HG02943 (cell line): ENCODE results near the gene ARV1.
"Not testable (repeated sequence)": the region's sequence is repeated elsewhere in the genome, so short reads cannot be mapped to it uniquely, and the experiment has no call there.

ENCODE experiments used
- ATAC-seq: cut with Tn5 transposase; IDR thresholded peaks from one replicate; pipeline ENCODE4 v1.9.1; 2021; ENCODE audit warnings: mild to moderate bottlenecking, low read depth, moderate library complexity; ENCODE audit not compliant: unreplicated experiment

The ARV1 gene

GRCh38 chr1:231040019-231040799, 61.3 kb downstream of the ARV1 start, which contains the start of gene FAM89A:
TSS of gene FAM89A (minus strand) at chr1:231040254. CDS start at chr1:231040211, 43 bp downstream.
- ATAC-seq: no peak

DNA sequence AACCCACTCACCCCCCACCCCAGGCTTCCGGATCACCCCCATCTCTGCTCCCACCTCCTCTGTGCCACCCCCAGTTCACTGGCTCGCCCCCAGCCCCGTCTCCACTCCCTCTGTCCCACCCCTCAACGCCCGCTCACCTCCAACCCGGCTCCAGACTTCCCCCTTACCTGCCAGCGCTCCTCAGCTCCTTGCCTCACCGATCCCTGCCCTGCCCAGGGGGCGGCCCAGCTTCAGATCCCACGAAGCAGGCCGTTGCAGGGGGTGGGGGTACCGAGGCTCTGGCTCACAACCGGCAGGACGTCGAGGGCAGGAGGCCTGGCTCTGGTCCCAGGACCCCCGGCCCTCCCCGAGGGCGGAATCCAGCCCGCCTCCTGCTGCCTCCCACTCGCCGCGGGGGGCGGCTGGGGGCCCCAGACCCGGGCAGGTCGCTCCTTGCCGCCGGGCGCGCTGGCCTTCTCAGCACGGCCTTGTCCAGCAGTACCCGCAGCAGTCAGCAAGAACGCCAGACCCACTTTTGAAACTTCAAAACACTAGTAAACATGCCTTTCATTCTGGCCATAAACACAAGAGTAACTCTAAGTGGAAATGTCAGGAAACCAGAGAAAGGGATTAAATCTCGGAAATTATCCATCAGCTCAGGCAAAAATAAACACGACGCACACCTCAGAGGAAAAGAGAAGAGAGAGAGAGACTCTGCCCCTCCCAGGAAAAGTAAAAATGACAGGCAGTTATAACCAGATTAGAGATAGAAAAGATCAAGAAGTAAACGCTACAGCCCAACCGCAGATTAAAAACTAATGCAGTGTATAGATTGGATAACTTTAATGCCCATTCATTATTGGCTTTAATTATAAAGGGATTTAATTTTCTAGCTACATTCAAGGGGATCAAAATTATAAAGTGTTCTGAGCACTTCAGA, 62.2 kb downstream of the ARV1 start:
- ATAC-seq: no peak

GRCh38 chr1:231041719-231042261, 62.9 kb downstream of the ARV1 start:
- ATAC-seq: no peak

DNA sequence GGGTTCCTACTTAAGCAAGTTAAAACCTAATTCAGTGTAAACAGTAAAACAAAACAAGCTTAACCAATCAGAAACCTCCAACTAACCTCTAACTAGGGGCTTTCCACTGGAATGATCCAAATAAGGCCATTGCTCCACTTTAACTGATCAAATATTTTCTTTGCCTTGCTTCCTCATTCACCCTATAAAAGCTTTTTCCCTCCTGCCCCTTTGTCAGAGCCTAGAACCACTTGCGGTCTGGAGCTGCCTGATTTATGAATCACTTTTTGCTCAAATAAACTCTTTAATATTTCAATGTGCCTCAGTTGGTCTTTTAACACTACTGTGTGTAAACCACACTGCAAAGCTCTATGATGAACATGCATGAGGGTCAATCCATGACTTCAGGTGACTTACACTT, 65.7 kb downstream of the ARV1 start:
- no peak for ATAC-seq

DNA sequence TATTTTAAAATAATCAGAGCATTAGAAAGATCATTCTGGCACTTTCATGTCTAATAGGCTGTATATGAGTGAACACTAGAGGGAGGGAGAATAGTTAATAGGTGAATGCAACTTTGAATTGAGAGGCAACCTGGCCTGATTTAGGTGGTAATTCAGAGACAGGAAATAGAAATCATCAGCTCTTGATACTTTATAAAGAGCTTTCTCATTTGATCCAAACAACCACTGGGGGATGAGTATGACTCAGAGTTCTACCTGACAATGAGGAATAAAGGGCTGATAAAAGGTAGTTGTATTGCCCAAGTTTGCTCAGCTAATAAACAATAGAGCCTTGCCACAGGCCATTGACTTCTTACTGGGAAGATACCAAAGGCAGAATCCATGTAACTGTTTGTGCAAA, 66.4 kb downstream of the ARV1 start:
- no peak for ATAC-seq

DNA sequence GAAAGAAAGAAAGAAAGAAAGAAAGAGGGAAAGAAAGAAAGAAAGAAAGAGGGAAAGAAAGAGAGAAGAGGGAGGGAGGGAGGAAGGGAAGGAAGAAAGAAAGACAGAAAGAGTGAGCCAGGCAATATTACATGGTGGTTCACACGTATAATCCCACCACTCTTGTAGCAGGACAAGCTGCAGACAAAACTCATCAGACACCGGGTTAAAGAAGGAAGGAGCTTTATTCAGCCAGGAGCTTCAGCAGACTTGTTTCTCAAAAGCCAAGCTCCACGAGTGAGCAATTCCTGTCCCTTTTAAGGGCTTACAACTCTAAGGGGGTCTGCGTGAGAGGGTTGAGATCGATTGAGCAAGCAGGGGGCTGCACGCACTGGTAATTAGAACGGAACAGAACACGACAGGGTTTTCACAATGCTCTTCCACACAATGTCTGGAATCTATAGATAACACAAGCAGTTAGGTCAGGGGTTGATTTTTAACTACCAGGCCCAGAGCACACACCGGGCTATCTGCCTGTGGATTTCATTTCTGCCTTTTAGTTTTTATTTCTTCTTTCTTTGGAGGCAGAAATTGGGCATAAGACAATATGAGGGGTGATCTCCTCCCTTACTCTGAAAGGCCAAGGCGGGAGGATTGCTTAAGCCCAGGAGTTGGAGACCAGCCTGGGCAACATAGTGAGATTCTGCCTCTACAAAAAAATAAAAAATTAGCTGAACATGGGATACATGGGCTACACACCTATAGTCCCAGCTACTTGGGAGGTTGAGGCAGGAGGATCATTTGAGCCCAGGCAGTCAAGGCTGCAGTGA, 67.2 kb downstream of the ARV1 start:
- not testable (repeated sequence) for ATAC-seq

GRCh38 chr1:231046730-231047395, 68.0 kb downstream of the ARV1 start:
- ATAC-seq: no peak

GRCh38 chr1:231047529-231047928, 68.6 kb downstream of the ARV1 start:
- not testable (repeated sequence) for ATAC-seq

DNA sequence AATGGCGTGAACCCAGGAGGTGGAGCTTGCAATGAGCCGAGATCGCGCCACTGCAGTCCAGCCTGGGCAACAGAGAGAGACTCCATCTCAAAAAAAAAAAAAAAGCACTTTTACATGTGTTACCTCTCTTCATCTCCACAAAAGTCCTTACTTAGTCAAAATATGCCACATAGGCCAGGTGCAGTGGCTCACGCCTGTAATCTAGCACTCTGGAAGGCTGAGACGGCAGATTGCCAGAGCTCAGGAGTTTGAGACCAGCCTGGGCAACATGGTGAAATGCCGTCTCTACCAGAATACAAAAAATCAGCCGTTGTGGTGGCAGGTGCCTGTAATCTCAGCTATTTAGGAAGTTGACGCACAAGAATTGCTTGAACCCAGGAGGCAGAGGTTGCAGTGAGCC, 69.5 kb downstream of the ARV1 start:
- ATAC-seq: not testable (repeated sequence)

- ATAC-seq: no peak
These were observed 70.5 kb downstream of the ARV1 start for GRCh38 chr1:231049121-231049979.
